ENCODE measurements around the gene BAAT. TPM values are rescaled to one million over a fixed set of nuclear protein-coding genes. Genes with fewer than 3 reads are reported as not detected.

The BAAT gene
- total RNA-seq, 1 donor from 2014 or later: 8.9 TPM

GRCh38 chr9:101432171-101432570, 47.4 kb upstream of the BAAT start:
- Histone ChIP-seq H3K36me3 (ENCODE audit: insufficient read depth, low read length) (no peaks in the 10 kb centered on the region), H2AFZ (ENCODE audit: low read depth, low read length) (no peak overlapping the region), H3K79me2 (ENCODE audit: insufficient read depth, low read length) (no peaks in the 10 kb centered on the region), H3K27ac (ENCODE audit: low read depth, low read length) (no peak overlapping the region), H4K20me1 (ENCODE audit: insufficient read depth, low read length) (no peaks in the 10 kb centered on the region), H3K9me3 (ENCODE audit: insufficient read depth, low read depth, low read length) (no peaks in the 10 kb centered on the region), H3K4me3 (ENCODE audit: insufficient read depth, low read depth, low read length) (no peak overlapping the region), H3K9ac (ENCODE audit: low read length) (no peak overlapping the region), H3K4me1 (ENCODE audit: insufficient read depth, low read length) (no peaks in the 10 kb centered on the region), H3K4me2 (ENCODE audit: low read length) (no peak overlapping the region), H3K27me3 (ENCODE audit: insufficient read depth, low read length) (no peaks in the 10 kb centered on the region)
- DNase-seq (ENCODE audit: low read depth) (no peak), FAIRE-seq (no peak)
- Mint-ChIP-seq H3K27ac (ENCODE audit: unreplicated experiment) (no peak overlapping the region), H3K9me3 (ENCODE audit: unreplicated experiment) (no peaks in the 10 kb centered on the region), H3K4me3 (ENCODE audit: unreplicated experiment) (no peak overlapping the region), H3K36me3 (ENCODE audit: low read depth, unreplicated experiment) (no peaks in the 10 kb centered on the region), H3K4me1 (ENCODE audit: low read depth, unreplicated experiment) (peaks cover 1% of the 10 kb centered on the region), H3K27me3 (ENCODE audit: low read depth, unreplicated experiment) (peaks cover 14% of the 10 kb centered on the region)
- TF ChIP-seq CTCF (IDR thresholded peaks at IDR 0.05; ENCODE audit: insufficient read depth, low read depth, low read length) (no peak), EZH2 (IDR thresholded peaks at IDR 0.05; ENCODE audit: insufficient read depth, low read length) (no peak)

- Histone ChIP-seq H3K4me2 (ENCODE audit: low read length) (no peak overlapping the region), H3K4me1 (ENCODE audit: insufficient read depth, low read length) (no peaks in the 10 kb centered on the region), H3K27ac (ENCODE audit: low read depth, low read length) (no peak overlapping the region), H3K9me3 (ENCODE audit: insufficient read depth, low read depth, low read length) (no peaks in the 10 kb centered on the region), H3K9ac (ENCODE audit: low read length) (no peak overlapping the region), H3K4me3 (ENCODE audit: insufficient read depth, low read depth, low read length) (no peak overlapping the region), H2AFZ (ENCODE audit: low read depth, low read length) (no peak overlapping the region), H3K36me3 (ENCODE audit: insufficient read depth, low read length) (no peaks in the 10 kb centered on the region), H3K27me3 (ENCODE audit: insufficient read depth, low read length) (no peaks in the 10 kb centered on the region), H3K79me2 (ENCODE audit: insufficient read depth, low read length) (no peaks in the 10 kb centered on the region), H4K20me1 (ENCODE audit: insufficient read depth, low read length) (no peaks in the 10 kb centered on the region)
- H3K4me1 Mint-ChIP-seq (ENCODE audit: low read depth, unreplicated experiment): no peaks in the 10 kb centered on the region
- TF ChIP-seq EZH2 (IDR thresholded peaks at IDR 0.05; ENCODE audit: insufficient read depth, low read length) (no peak), CTCF (IDR thresholded peaks at IDR 0.05; ENCODE audit: insufficient read depth, low read depth, low read length) (no peak)
- H3K27ac Mint-ChIP-seq (ENCODE audit: unreplicated experiment): no peak overlapping the region
- FAIRE-seq (no peak), DNase-seq (ENCODE audit: low read depth) (no peak)
- no peaks in the 10 kb centered on the region for H3K9me3 Mint-ChIP-seq (ENCODE audit: unreplicated experiment)
- H3K27me3 Mint-ChIP-seq (ENCODE audit: low read depth, unreplicated experiment): peaks cover 14% of the 10 kb centered on the region
- H3K4me3 Mint-ChIP-seq (ENCODE audit: unreplicated experiment): no peak overlapping the region
- no peaks in the 10 kb centered on the region for H3K36me3 Mint-ChIP-seq (ENCODE audit: low read depth, unreplicated experiment)
Observed at GRCh38 chr9:101429736-101430135, 44.9 kb upstream of the BAAT start.

GRCh38 chr9:101428909-101429308, 44.1 kb upstream of the BAAT start:
- FAIRE-seq: no peak
- no peaks in the 10 kb centered on the region for H3K4me1 Mint-ChIP-seq (ENCODE audit: low read depth, unreplicated experiment)
- no peak overlapping the region for H2AFZ ChIP-seq (ENCODE audit: low read depth, low read length)

More at GRCh38 chr9:101428909-101429308, 44.1 kb upstream of the BAAT start:
- Histone ChIP-seq H3K9ac (ENCODE audit: low read length) (no peak overlapping the region), H3K9me3 (ENCODE audit: insufficient read depth, low read depth, low read length) (no peaks in the 10 kb centered on the region), H3K4me2 (ENCODE audit: low read length) (no peak overlapping the region), H3K79me2 (ENCODE audit: insufficient read depth, low read length) (no peaks in the 10 kb centered on the region), H3K27me3 (ENCODE audit: insufficient read depth, low read length) (no peaks in the 10 kb centered on the region), H3K27ac (ENCODE audit: low read depth, low read length) (no peak overlapping the region), H3K4me3 (ENCODE audit: insufficient read depth, low read depth, low read length) (no peak overlapping the region), H4K20me1 (ENCODE audit: insufficient read depth, low read length) (no peaks in the 10 kb centered on the region), H3K36me3 (ENCODE audit: insufficient read depth, low read length) (no peaks in the 10 kb centered on the region), H3K4me1 (ENCODE audit: insufficient read depth, low read length) (no peaks in the 10 kb centered on the region)
- DNase-seq (ENCODE audit: low read depth): no peak
- no peak overlapping the region for H3K4me3 Mint-ChIP-seq (ENCODE audit: unreplicated experiment)
- no peaks in the 10 kb centered on the region for H3K9me3 Mint-ChIP-seq (ENCODE audit: unreplicated experiment)
- no peaks in the 10 kb centered on the region for H3K36me3 Mint-ChIP-seq (ENCODE audit: low read depth, unreplicated experiment)
- peaks cover 14% of the 10 kb centered on the region for H3K27me3 Mint-ChIP-seq (ENCODE audit: low read depth, unreplicated experiment)
- no peak overlapping the region for H3K27ac Mint-ChIP-seq (ENCODE audit: unreplicated experiment)
- no peak for TF ChIP-seq CTCF (IDR thresholded peaks at IDR 0.05; ENCODE audit: insufficient read depth, low read depth, low read length)
- TF ChIP-seq EZH2 (IDR thresholded peaks at IDR 0.05; ENCODE audit: insufficient read depth, low read length): no peak

All from astrocyte (in vitro differentiated cells and primary cell).